Measurements from ENCODE around the gene UBAC2.

The UBAC2 gene

GRCh38 chr13:99221567-99222239 lies 21.0 kb downstream of the UBAC2 start:
- TF ChIP-seq ZFP3 (CRISPR knock-in tag; IDR thresholded peaks at IDR 0.05) (no peak), TCF4 (CRISPR knock-in tag; IDR thresholded peaks at IDR 0.05; ENCODE audit: borderline replicate concordance) (no peak), RARB (CRISPR knock-in tag; IDR thresholded peaks at IDR 0.05) (no peak), CSRNP3 (CRISPR knock-in tag; IDR thresholded peaks at IDR 0.05) (no peak), CSDC2 (CRISPR knock-in tag; IDR thresholded peaks at IDR 0.05) (no peak), CREB5 (CRISPR knock-in tag; IDR thresholded peaks at IDR 0.05; ENCODE audit: low read depth) (no peak), ISL1 (CRISPR knock-in tag; IDR thresholded peaks at IDR 0.05) (no peak), POU6F1 (CRISPR knock-in tag; IDR thresholded peaks at IDR 0.05; ENCODE audit: borderline replicate concordance, low read depth) (no peak), PPARA (CRISPR knock-in tag; IDR thresholded peaks at IDR 0.05; ENCODE audit: borderline replicate concordance) (no peak), ZNF565 (CRISPR knock-in tag; conservative IDR thresholded peaks at IDR 0.05; ENCODE audit: low read depth) (no peak), TSHZ2 (CRISPR knock-in tag; IDR thresholded peaks at IDR 0.05) (no peak), ZNF70 (CRISPR knock-in tag; IDR thresholded peaks at IDR 0.05) (no peak), PATZ1 (CRISPR knock-in tag; IDR thresholded peaks at IDR 0.05; ENCODE audit: borderline replicate concordance) (no peak), TOX (CRISPR knock-in tag; IDR thresholded peaks at IDR 0.05; ENCODE audit: borderline replicate concordance) (no peak), ARNTL (CRISPR knock-in tag; IDR thresholded peaks at IDR 0.05; ENCODE audit: borderline replicate concordance, low read depth) (no peak), SNAI2 (CRISPR knock-in tag; IDR thresholded peaks at IDR 0.05) (no peak), GLIS3 (CRISPR knock-in tag; IDR thresholded peaks at IDR 0.05) (no peak), ZFP30 (CRISPR knock-in tag; IDR thresholded peaks at IDR 0.05) (no peak)
- no peak for ATAC-seq

GRCh38 chr13:99223587-99223986 lies 22.9 kb downstream of the UBAC2 start:
- no peak for TF ChIP-seq GLIS3 (CRISPR knock-in tag; IDR thresholded peaks at IDR 0.05)
- TF ChIP-seq ZFP30 (CRISPR knock-in tag; IDR thresholded peaks at IDR 0.05) = no peak
- TF ChIP-seq ISL1 (CRISPR knock-in tag; IDR thresholded peaks at IDR 0.05) = no peak
- no peak for TF ChIP-seq ESRRG (CRISPR knock-in tag; IDR thresholded peaks at IDR 0.05)
- TF ChIP-seq TSHZ2 (CRISPR knock-in tag; IDR thresholded peaks at IDR 0.05) = no peak
- TF ChIP-seq PATZ1 (CRISPR knock-in tag; IDR thresholded peaks at IDR 0.05; ENCODE audit: borderline replicate concordance) = no peak

More at GRCh38 chr13:99223587-99223986, 22.9 kb downstream of the UBAC2 start:
- no peak for ATAC-seq
